Measurements from ENCODE around the gene CRK.

Gene CRK

DNA sequence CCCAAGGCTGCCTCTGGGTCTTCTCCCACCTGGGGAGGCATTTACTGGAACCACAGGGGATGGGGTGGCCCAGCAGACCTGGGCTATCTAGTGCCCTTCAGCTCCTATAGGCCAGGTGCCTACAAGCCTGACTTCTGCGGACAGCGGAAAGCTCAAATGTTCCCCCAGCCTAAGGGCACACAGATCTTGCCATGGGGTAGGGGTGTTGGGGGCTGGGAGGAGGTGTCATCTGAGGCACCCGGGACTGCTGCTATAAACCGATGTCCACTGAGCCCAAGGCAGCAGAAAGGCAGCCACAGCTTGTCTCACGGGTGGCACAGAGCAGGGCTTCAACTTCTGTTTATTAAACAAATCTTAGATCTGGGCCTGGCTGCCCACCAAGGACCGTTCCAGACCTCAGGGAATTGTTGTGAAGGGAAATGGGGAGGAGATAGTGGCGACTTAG lies 32.8 kb upstream of the CRK start:
- TF ChIP-seq EZH2phosphoT487 (IDR thresholded peaks at IDR 0.05; ENCODE audit: borderline replicate concordance) (no peak), CTCF (conservative IDR thresholded peaks at IDR 0.05; ENCODE audit: low read length) (no peak)
- Histone ChIP-seq H3K4me1 (ENCODE audit: insufficient read depth, low read length, poor library complexity, severe bottlenecking) (peaks cover 27% of the 10 kb centered on the region), H3K27me3 (ENCODE audit: insufficient read depth, low read length, poor library complexity, severe bottlenecking) (peaks cover 8% of the 10 kb centered on the region), H3K4me2 (ENCODE audit: low read depth, low read length, poor library complexity, severe bottlenecking) (no peak overlapping the region), H3K36me3 (ENCODE audit: insufficient read depth, low read length) (no peaks in the 10 kb centered on the region), H3F3A (ENCODE audit: low read depth) (no peaks in the 10 kb centered on the region), H2AFZ (ENCODE audit: low read length) (no peak overlapping the region), H3K9ac (ENCODE audit: low read depth, low read length, poor library complexity, severe bottlenecking) (no peak overlapping the region), H3K9me3 (ENCODE audit: insufficient read depth, low read depth, low read length) (no peaks in the 10 kb centered on the region), H3K79me2 (ENCODE audit: insufficient read depth, low read length) (no peaks in the 10 kb centered on the region), H3K9me2 (replicated peaks; ENCODE audit: low read depth, low read length) (no peaks in the 10 kb centered on the region), H3K4me3 (ENCODE audit: low read length, poor library complexity, severe bottlenecking) (no peak overlapping the region), H4K20me1 (ENCODE audit: insufficient read depth, low read length, poor library complexity, severe bottlenecking) (no peaks in the 10 kb centered on the region)

DNA sequence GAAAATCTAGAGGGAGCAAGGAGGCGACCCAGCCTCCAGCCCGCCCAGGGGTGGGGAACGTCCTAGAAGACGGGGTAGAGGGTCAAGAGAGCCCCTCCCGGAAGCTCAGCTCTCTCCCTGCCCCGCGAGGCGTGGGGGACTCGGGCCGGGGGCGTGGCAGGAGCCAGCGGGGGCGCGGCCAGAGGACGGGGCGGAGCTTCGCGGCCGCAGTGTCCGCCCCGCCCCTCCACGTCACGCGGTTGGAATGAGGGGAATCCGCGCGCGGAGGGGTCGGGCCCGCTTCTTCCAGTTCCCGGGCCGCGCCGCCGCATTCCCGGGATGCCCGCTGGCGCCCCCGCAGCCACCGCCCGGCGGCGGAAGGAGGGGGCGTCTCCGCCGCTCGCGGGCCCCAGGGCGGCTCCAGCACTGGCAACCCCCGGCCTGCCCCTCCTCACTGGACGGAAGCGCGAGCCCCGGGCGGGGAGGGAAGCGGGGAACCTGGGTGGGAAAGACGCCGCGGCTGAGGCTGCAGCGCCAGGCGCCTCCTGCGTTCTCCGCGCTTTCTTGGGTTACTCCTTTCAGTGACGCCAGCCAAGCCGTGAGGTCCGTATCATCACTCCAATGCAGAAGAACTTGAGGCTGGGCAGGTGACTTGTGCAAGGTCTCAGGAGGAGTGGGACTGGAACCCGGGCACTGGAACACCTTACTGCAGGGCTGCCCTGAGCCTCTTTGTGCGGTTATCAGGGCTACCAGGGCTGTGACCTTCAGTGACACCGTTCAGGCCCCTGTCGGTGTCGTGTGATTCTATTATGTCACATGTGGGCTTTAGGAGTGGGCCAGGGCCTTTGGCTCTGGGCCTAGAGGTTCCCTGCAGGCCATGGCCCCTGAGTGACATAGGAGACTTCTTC lies 32.1 kb upstream of the CRK start:
- no peaks in the 10 kb centered on the region for H3K36me3 ChIP-seq (ENCODE audit: insufficient read depth, low read length)
- TF ChIP-seq EZH2phosphoT487 (IDR thresholded peaks at IDR 0.05; ENCODE audit: borderline replicate concordance) (no peak), CTCF (conservative IDR thresholded peaks at IDR 0.05; ENCODE audit: low read length) (no peak)
- H3K4me1 ChIP-seq (ENCODE audit: insufficient read depth, low read length, poor library complexity, severe bottlenecking) = peaks cover 27% of the 10 kb centered on the region
- H3F3A ChIP-seq (ENCODE audit: low read depth) = no peaks in the 10 kb centered on the region
- no peak overlapping the region for H3K9ac ChIP-seq (ENCODE audit: low read depth, low read length, poor library complexity, severe bottlenecking)
- H3K4me2 ChIP-seq (ENCODE audit: low read depth, low read length, poor library complexity, severe bottlenecking) = peak overlapping the region; percentile 77
- no peaks in the 10 kb centered on the region for H4K20me1 ChIP-seq (ENCODE audit: insufficient read depth, low read length, poor library complexity, severe bottlenecking)
- peaks cover 8% of the 10 kb centered on the region for H3K27me3 ChIP-seq (ENCODE audit: insufficient read depth, low read length, poor library complexity, severe bottlenecking)
- no peaks in the 10 kb centered on the region for H3K9me3 ChIP-seq (ENCODE audit: insufficient read depth, low read depth, low read length)
- H2AFZ ChIP-seq (ENCODE audit: low read length) = no peak overlapping the region; the same call in 1 of the 2 replicates
- no peaks in the 10 kb centered on the region for H3K9me2 ChIP-seq (replicated peaks; ENCODE audit: low read depth, low read length)
- H3K4me3 ChIP-seq (ENCODE audit: low read length, poor library complexity, severe bottlenecking) = peak overlapping the region; percentile 73
- no peaks in the 10 kb centered on the region for H3K79me2 ChIP-seq (ENCODE audit: insufficient read depth, low read length)

GRCh38 chr17:1486802-1487695 lies 31.0 kb upstream of the CRK start:
- Histone ChIP-seq H3K36me3 (ENCODE audit: insufficient read depth, low read length) (no peaks in the 10 kb centered on the region), H3F3A (ENCODE audit: low read depth) (no peaks in the 10 kb centered on the region), H3K4me1 (ENCODE audit: insufficient read depth, low read length, poor library complexity, severe bottlenecking) (peaks cover 27% of the 10 kb centered on the region), H3K27me3 (ENCODE audit: insufficient read depth, low read length, poor library complexity, severe bottlenecking) (peaks cover 8% of the 10 kb centered on the region), H4K20me1 (ENCODE audit: insufficient read depth, low read length, poor library complexity, severe bottlenecking) (no peaks in the 10 kb centered on the region), H3K4me3 (ENCODE audit: low read length, poor library complexity, severe bottlenecking) (peak overlapping the region; percentile 73), H3K4me2 (ENCODE audit: low read depth, low read length, poor library complexity, severe bottlenecking) (peak overlapping the region; percentile 77), H3K9me2 (replicated peaks; ENCODE audit: low read depth, low read length) (no peaks in the 10 kb centered on the region), H3K9me3 (ENCODE audit: insufficient read depth, low read depth, low read length) (no peaks in the 10 kb centered on the region), H3K9ac (ENCODE audit: low read depth, low read length, poor library complexity, severe bottlenecking) (peak overlapping the region; percentile 48), H3K79me2 (ENCODE audit: insufficient read depth, low read length) (no peaks in the 10 kb centered on the region), H2AFZ (ENCODE audit: low read length) (peak overlapping the region; percentile 67)
- TF ChIP-seq EZH2phosphoT487 (IDR thresholded peaks at IDR 0.05; ENCODE audit: borderline replicate concordance) (no peak), CTCF (conservative IDR thresholded peaks at IDR 0.05; ENCODE audit: low read length) (no peak)

Measured in Loucy (cell line).